Fibroblast of pulmonary artery (primary cell): Measurements from ENCODE around the gene MSX2.

Experiments used
- DNase-seq: peaks from one replicate; pipeline ENCODE4 v3.0.0-alpha.2; 2010; ENCODE audit warnings: low read depth
- H3K4me3 ChIP-seq: replicated peaks from 2 replicates; pipeline ENCODE4 v1.5.1; 2011; ENCODE audit warnings: low read depth, mild to moderate bottlenecking, control low read depth, low read length, moderate library complexity
- CTCF ChIP-seq: IDR thresholded peaks from 2 replicates; pipeline ENCODE4 v1.5.1; 2011; ENCODE audit warnings: mild to moderate bottlenecking, control low read depth, low read length, inconsistent platforms; ENCODE audit errors: missing control alignments

Gene MSX2

GRCh38 chr5:174741352-174741751, 17.0 kb downstream of the MSX2 start:
- DNase-seq: no peak
- no peak for TF ChIP-seq CTCF
- no peak overlapping the region for H3K4me3 ChIP-seq

- no peak for DNase-seq
- TF ChIP-seq CTCF: no peak
- H3K4me3 ChIP-seq: no peak overlapping the region
Observed at GRCh38 chr5:174744896-174745295, 20.5 kb downstream of the MSX2 start.

GRCh38 chr5:174745590-174746103, 21.3 kb downstream of the MSX2 start:
- DNase-seq: no peak
- no peak for TF ChIP-seq CTCF
- no peak overlapping the region for H3K4me3 ChIP-seq

GRCh38 chr5:174750711-174751110, 26.3 kb downstream of the MSX2 start:
- H3K4me3 ChIP-seq: no peak overlapping the region
- DNase-seq: peak; percentile 36
- TF ChIP-seq CTCF: no peak

GRCh38 chr5:174751154-174752000, 27.0 kb downstream of the MSX2 start:
- DNase-seq: no peak
- peak overlapping the region; percentile 33 for H3K4me3 ChIP-seq
- TF ChIP-seq CTCF: no peak

- no peak overlapping the region for H3K4me3 ChIP-seq
- DNase-seq: no peak
- TF ChIP-seq CTCF: no peak
Observed at GRCh38 chr5:174752121-174752520, 27.7 kb downstream of the MSX2 start.

GRCh38 chr5:174755106-174755505, 30.7 kb downstream of the MSX2 start:
- peak; percentile 9 for DNase-seq
- TF ChIP-seq CTCF: peak; percentile 31
- no peak overlapping the region for H3K4me3 ChIP-seq
